ENCODE measurements around the gene AGAP1.

The AGAP1 gene

GRCh38 chr2:235512699-235513053 is 18.8 kb downstream of the AGAP1 start:
- TF ChIP-seq CTCF (IDR thresholded peaks at IDR 0.05; ENCODE audit: insufficient read depth, low read depth, low read length, missing control alignments) = no peak
- no peak overlapping the region for H3K4me3 ChIP-seq (ENCODE audit: low read length)

GRCh38 chr2:235513984-235514626 is 20.3 kb downstream of the AGAP1 start:
- H3K4me3 ChIP-seq (ENCODE audit: low read length) = no peak overlapping the region
- TF ChIP-seq CTCF (IDR thresholded peaks at IDR 0.05; ENCODE audit: insufficient read depth, low read depth, low read length, missing control alignments) = no peak
- no peak for DNase-seq (ENCODE audit: low read depth)

More at GRCh38 chr2:235512699-235513053, 18.8 kb downstream of the AGAP1 start:
- DNase-seq (ENCODE audit: low read depth) = no peak

- DNase-seq (ENCODE audit: low read depth) = peak; percentile 43
- no peak for TF ChIP-seq CTCF (IDR thresholded peaks at IDR 0.05; ENCODE audit: insufficient read depth, low read depth, low read length, missing control alignments)
Measured at GRCh38 chr2:235514627-235515363, 21.0 kb downstream of the AGAP1 start.

GRCh38 chr2:235515364-235515742 is 21.5 kb downstream of the AGAP1 start:
- no peak for DNase-seq (ENCODE audit: low read depth)
- TF ChIP-seq CTCF (IDR thresholded peaks at IDR 0.05; ENCODE audit: insufficient read depth, low read depth, low read length, missing control alignments) = no peak
- H3K4me3 ChIP-seq (ENCODE audit: low read length) = no peak overlapping the region

More at GRCh38 chr2:235514627-235515363, 21.0 kb downstream of the AGAP1 start:
- H3K4me3 ChIP-seq (ENCODE audit: low read length) = no peak overlapping the region

- no peak for TF ChIP-seq CTCF (IDR thresholded peaks at IDR 0.05; ENCODE audit: insufficient read depth, low read depth, low read length, missing control alignments)
- H3K4me3 ChIP-seq (ENCODE audit: low read length) = no peak overlapping the region
- no peak for DNase-seq (ENCODE audit: low read depth)
Measured at GRCh38 chr2:235515821-235516220, 22.0 kb downstream of the AGAP1 start.

- DNase-seq (ENCODE audit: low read depth) = no peak
- no peak for TF ChIP-seq CTCF (IDR thresholded peaks at IDR 0.05; ENCODE audit: insufficient read depth, low read depth, low read length, missing control alignments)
- no peak overlapping the region for H3K4me3 ChIP-seq (ENCODE audit: low read length)
Measured at GRCh38 chr2:235516257-235516656, 22.4 kb downstream of the AGAP1 start.

All from epithelial cell of esophagus (primary cell).